Astrocyte of the hippocampus (primary cell): ENCODE data around the gene PSAT1.
"Not testable (repeated sequence)": the region's sequence is repeated elsewhere in the genome, so short reads cannot be mapped to it uniquely, and the experiment has no call there.

Source experiments
- DNase-seq: peaks from one replicate; pipeline ENCODE4 v3.0.0; 2011; ENCODE audit warnings: low read depth, low spot score

Gene PSAT1

DNA sequence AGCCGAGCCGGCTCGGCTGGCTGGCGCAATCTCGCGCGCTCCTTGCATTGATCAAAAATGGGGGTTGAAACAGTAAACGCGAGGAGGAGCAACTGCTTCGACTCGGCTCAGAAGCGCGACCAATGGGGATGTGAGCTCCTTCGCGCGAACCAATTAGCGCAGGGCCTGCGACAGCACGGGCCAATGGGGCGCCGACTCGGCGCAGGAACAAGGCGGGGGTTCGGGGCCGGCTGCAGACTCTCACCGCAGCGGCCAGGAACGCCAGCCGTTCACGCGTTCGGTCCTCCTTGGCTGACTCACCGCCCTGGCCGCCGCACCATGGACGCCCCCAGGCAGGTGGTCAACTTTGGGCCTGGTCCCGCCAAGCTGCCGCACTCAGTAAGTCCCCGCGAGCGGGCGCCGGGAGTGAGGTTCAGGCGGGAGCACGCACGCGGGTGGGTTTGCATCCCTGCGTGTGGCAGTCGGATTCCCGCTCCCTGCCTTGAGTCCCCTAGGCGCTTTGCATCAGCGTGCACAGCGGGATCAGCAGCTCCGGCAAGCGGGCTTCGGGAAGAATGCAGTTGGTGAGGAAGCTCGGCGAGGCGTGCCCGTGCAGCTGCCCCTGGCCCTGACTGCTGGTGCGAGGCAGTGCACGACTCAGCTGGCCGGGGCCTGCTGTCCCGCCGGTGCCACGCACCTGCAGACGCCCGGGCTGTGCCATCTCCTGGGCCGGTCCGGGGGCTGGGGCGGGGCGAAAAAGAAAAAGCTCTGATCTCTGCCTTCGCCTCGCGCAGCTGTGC, at the start of gene PSAT1:
Gene PSAT1 (plus strand): TSS at position 233 of the 779 bp plus-strand sequence. CDS start 86 bp downstream, at position 319.
- DNase-seq: peak; percentile 98

DNA sequence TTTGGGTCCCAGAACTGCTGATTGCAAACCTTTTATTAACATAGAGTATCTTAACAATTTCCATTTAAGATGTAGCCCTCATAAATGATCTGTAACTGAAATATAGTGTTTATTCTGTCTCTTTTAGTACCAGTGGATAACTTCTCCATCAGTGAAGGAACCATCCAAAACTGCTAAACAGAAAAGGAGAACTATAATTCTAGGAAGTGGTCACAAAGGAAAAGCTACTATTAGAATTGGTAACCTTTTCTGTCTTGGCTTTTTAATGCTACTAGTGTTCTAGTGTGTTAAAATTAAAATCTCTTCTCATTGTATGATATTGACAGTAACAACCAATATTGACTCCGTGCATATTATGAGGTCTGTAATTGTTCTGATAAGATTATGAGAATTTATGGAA, 48.3 kb upstream of the PSAT1 start:
- no peak for DNase-seq

DNA sequence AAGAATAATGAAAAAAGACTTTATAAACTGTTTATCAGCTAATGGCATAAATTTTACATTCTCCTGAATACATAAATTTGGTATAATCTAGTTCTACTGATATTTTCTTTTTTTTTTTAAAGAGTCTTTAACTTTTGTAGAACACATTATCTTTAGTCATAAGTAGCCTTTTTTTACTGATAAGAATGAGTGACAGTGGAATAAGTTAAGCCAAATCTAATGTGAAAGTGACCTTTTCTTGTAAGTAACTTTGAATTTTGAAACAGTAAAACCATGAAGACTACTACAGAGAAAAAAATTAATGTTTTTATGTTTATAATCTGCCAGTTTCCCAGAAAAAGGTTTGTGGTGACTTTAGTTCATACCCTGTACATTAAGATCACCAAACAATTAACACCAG, 47.4 kb upstream of the PSAT1 start:
- DNase-seq: no peak

DNA sequence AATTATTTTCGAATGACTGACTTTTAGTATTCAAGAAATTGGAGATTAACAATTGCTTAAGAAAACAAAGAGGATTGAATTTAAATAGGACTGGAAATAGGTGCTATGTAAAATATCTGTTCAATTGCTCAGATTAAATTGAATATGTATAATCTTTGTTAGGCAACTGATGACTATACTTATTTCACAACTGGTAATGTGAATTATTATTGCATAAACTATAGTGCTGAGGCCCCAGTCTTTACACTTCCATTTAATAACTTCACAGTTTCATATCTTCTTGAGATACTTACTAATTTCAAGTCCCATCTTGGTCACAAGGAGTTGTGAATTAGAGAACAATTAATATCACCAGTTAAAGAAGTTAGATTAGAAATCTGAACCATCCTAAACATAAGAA, 44.3 kb upstream of the PSAT1 start:
- DNase-seq: no peak

DNA sequence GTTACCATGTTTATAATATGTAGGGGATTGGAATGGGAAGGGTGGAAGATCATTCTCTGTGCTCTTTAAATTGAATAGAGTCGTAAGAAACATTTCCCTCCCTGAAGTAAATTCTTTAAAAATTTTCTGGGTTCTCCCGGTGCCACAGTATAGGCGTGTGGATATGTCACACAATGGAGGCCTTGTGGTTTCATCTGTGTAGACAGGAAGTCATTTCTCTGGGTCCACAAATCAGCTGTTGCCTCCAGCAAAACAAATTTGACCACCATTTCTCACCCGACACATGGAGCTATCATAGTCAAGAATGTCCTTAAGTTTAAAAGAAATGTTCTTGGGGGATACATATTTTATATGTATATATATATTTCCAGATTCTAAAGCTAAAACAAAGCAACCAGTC, 43.6 kb upstream of the PSAT1 start:
- DNase-seq: no peak

DNA sequence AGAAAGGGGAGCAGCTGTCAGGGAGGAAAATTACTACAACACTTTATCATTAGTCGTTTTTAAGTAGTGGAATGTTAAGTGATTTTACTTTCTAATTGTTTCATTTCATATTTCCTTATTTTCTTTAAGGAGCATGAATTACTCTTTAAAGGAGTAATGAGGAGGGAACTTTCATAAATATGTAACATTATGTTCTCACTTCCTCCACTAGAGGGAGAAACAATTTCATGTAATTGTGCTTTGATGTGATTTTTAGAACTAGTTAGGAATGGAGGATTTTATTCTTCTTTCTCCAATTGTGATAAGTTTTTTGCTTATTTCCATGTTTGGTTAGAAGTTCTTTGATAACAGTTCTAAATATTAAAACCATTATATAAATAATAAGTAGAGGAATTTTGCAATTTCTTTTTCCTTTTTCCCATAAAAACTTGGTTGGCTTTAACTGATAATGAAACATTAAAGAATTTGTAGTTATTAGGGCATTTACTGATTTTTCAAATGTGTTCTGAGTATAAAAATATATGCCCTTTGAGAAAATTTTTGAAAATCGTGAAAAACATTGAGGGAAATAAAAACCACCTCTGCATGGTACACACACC, 35.4 kb upstream of the PSAT1 start:
- DNase-seq: peak; percentile 42

DNA sequence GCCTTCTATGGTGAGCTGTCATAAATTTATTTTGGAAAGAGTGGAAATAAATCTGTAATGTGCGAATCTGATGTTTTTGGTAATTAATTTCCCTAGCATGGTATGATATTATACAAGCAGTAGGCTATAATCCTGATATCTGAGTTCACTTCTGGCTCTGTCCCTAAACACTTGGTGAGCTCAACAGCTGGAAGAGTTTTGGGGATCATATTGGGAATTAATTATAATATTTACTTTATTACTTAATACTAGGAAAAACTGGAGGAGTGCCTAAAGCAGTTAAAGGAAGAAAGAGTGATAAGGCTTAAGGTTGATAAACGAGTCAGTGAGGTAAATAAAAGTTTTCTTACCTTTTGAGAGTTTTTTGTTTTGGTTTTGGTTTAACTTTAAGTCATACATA, 34.3 kb upstream of the PSAT1 start:
- no peak for DNase-seq

DNA sequence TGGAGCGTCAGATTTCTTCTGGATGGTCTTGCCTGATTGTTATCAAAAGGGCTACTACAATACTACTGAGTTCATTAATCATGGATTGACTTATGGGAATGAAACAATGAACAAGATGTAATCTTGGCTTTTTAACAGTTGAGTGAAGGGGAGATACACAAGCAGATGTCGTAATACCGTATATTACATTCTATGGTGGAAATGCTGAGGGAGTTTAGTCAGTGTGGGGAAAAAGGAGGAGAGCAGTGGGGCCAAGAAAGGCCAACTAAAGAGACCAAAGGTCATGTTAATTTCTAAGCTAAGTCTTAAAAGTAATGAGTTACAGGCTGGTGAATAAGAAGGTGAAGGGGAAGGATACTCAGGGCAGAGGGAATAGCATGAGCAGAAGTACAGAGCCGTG, 29.0 kb upstream of the PSAT1 start:
- DNase-seq: no peak

DNA sequence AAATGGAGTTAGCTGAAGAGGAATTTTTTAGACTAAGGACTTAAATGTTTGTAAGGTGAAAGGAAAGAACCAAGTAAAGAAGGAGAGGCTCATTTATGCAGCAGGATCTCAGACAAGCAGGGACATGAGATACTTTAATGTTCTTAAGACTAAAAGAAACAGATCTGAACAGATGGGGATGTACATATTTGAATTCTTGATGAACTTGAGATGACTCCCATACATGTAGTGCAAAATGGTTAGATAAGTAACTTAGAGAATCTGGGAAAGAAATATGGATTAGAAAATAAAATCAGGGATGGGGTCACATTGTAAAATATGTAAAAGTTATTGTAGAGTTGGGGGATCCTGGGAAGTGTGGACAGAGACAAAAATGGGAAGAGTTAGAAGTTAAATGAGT, 27.1 kb upstream of the PSAT1 start:
- DNase-seq: no peak

DNA sequence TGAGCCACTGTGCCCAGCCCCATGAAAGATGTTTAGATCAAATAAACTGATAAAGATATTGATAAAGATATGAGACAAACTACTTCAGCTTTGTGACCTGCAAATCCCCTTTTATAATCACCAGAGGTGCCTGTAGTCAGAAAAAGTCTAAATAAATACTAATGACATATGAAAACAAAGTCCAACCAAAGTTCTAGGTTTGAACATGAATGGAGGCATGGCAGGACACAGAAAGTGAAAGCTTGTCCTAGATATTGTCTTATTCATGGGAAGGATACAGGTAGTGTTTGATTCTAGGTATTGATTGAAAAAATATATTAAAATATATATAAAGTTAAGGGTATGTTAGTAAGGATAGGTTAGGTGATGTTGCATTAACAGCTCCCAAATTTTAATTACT, 24.6 kb upstream of the PSAT1 start:
- no peak for DNase-seq

DNA sequence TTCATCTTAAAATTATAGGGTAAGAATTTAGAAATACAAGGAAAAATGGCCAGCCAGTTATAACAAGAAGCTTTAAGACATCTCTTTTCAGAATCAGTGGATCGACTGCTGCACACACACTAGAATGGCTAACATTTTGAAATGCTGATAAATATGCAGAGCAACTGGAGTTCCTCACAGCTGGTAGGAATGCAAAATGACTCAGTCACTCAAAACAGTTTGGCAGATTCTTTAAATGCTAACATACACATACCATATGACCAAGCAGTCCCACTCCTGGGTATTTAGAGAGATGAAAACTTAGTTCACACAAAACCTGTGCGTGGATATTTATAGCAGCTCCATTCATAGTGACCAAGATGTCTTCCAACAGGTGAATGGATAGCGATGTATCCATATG, 23.2 kb upstream of the PSAT1 start:
- DNase-seq: peak; percentile 14

DNA sequence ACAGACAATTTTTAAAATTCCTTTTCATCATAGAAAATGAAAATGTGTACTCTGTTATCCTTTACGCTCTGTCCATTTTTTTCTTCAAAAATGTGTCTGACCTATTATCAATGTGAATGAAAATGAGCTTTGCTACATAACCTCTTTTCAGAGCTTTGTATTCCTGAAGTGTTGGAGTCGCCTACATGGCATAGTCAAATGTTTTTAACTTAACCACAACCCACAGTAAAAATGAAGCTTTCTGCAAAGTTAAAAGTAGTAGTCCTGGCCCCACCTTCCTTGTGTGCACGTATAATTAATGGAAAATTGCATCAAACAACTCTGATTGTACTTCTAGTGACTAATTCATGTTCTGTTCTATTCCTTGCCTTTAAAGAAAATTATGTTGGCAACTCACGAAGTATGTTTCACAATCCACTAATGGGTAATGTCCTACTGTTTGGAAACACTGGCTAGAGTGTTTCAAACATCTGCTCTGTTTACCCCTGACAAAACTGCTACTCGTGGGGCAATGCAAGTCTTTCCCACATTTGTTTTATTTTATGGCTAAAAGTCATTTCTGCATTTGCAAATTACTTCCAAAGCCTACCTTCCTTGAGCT, 18.6 kb upstream of the PSAT1 start:
- DNase-seq: peak; percentile 42

DNA sequence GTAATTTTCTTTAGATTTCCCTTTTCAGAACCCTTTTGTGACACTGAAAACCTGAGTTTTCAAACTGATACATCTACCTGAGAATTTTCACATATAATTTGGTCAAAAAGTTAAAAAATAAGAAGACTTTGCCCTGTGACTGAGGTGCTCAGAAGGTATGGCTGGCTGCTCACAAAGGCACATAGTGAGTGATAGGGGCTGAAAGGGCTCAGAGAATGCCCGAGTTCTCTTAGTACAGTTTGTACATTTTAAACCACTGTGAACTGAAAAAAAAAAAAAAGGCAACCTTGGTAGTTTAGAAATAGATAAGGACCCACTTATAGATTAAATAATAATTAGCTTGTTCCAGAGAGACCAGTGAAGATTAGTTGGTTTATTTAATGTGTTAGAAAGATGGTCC, 18.1 kb upstream of the PSAT1 start:
- no peak for DNase-seq

DNA sequence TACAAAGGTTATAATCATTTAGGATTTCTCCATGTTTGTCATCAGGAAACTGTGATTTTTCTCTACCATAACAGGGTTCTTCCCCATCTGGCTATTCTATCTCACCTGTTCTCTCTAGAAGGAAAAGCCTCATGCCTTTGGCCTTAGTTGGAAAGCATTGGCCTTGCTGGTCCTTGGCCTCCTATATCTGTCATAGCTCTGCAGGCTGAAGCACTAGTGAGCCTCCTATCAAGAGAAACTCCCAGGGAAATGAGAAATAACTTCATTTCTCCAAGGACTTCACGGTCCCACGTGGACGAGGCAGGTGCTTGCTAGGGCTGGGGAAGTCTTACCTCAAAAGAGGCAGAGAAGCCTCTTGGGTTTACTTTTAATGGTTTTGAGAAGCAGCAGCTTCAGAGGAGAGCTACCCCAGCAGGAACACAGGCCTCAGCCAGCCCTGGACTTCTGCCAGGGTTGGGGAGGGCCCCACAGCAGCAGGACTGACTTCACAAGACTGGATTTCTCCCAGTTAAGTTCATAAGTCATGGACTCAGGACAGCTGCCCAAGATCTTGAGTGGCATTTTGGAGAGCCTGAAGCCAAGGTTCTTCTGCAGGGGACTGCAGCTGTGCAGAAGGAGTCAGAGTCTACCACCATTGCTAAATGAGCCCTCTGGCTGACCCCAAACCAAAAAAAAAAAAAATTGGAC, 15.8 kb upstream of the PSAT1 start:
- DNase-seq: peak; percentile 86

DNA sequence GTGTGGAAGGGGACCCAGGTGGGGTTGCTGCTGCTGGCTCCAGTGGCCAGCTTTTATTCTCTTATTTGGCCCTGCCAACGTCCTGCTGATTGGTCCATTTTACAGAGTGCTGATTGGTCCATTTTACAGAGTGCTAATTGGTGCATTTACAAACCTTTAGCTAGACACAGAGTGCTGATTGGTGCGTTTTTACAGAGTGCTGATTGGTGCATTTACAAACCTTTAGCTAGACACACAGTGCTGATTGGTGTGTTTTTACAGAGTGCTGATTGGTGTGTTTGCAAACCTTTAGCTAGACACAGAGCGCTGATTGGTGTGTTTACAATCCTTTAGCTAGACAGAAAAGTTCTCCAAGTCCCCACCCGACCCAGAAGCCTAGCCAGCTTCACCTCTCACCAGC, 12.7 kb upstream of the PSAT1 start:
- DNase-seq: not testable (repeated sequence)

DNA sequence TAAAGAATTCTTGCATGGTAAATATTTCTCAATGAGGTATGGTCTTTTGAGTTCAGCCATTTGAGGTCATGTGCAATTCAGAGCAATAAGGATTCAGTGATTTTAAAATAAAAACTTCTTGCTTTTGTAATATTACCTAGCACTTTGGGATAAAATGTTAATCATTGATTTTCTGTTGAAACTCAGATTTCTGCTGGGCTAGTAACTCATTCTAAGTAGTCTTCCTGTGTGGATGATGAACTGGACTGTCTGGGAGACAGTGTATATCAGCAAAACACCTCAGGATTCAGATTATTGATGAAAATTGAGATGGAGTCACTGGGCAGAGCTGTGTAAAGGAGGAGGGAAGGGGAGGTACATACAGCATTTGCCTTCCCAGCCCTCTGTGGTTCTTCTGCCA, 10.8 kb upstream of the PSAT1 start:
- DNase-seq: no peak

DNA sequence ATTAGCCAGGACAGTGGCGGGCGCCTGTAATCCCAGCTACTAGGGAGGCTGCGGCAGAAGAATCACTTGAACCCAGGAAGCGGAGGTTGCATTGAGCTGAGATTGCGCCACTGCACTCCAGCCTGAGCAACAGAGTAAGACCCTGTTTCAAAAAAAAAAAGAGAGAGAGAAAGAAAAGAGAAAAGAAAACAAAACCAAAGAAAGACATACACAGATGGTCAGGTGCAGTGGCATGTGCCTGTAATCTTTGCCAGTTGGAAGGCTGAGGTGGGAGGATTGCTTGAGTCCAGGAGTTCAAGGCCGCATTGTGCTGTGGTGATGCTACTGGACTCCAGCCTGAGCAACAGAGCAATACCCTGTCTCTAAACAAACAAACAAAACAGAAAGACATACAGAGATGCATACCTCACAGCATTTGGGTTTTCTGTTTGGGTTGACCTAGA, 10.0 kb upstream of the PSAT1 start:
- DNase-seq: no peak

DNA sequence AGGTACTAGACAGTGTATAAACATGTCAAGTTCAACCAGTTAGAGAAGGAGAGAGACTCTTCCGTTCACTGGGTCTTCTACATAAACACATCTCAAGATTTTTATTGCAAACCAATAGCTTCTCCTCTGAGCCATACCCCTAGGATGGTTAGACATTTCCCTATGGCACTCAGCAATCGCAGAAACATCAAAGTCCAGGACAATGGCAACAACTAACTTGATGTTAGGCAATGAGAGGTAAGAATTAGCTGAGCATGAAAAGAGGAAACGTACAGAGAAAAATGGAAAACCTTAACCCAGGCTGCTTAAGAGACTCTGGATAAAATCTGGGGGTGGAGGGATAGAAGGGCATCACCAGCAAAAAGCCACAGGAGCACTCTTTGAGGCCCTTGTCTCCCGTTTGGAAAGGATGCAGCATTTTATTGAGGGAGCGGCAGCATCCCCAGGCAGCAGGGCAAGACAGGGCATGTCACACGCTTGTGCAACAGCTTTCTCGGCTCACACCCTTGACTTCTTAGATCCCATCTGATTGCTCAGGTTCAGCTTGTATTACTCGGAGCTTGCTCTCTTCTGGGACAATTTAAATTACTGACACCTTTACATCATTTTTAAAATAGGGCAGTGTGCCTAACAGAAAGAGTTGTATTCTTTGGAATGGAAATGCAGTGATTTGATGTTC, 8.6 kb upstream of the PSAT1 start:
- no peak for DNase-seq

DNA sequence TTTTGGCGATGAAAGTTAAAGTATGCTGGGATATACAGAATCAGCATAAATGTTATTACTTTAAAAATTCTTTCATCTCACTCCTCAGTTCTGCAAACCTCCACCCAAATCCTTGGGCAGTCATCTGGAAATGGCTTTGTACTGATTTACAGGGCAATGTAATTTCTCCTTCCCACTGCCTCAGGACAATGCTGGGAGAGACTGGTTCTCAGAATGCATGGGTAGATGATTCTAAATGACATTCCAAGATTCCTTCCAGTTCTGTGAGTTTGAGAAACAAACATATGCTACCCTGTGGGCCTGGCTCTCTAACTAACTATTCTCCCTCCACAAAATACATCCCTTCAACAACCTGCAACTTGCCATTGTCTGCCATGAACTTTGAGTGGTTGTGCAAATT, 7.5 kb upstream of the PSAT1 start:
- peak; percentile 28 for DNase-seq

DNA sequence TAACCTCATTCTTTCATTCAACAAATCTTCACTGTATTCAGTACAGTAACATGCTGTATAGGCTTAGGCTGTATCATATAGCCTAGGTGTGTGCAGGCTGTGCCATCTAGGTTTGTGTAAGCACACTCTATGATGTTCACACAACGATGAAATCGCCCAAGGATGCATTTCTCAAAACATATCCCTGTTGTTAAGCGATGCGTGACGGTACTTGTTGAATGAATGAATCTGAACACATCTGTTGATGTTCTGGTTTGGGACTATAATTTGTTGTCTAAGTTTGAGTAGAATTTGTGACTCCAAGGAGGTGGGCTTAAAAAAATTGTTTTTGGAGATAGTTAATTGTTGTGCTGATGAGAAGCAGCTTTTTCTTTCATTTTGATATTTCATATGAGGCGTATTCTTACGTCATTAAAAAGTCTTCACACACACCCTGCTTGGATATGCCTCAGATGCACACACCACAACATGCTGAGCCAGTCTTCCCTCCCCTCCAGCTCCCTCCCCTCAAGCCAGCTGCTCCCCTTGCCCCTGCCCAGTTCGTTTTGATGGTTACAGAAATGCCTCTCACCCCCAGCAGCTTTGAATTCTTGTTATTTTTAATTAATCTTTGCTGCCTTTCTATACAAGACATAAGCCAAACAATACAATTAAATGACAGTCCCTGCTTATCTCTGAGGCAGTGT, 5.5 kb upstream of the PSAT1 start:
- DNase-seq: no peak

DNA sequence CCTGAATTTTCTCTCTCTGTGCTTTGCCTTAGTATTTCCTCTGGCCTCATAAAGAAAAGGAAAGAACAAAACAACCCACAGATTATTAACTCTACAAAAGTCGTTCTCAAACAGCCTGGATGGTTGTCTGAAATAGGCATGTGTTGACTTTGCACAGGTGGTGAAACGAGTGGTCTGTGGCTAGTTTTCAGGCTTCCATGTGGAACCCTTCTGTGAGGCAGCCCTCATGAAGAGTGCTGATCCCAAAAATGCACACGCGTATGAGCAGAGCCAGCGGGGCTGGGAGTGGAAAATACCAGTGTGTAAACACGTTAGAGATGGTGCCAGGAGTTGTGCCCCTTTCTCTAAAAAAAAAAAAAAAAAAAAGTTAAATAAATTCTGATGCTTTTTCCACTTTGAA, 4.9 kb upstream of the PSAT1 start:
- no peak for DNase-seq
